22Rv1 (cell line): ENCODE measurements around the gene SNAPIN.

Experiments
- H3K27ac ChIP-seq: fragments of 450-650 bp; 2 replicates; pipeline ENCODE4 v1.5.1; 2017
- ZFX ChIP-seq: fragments of 450-650 bp; IDR thresholded peaks from 2 replicates; pipeline ENCODE4 v1.6.1; 2017; ENCODE audit warnings: antibody characterized with exemption, borderline replicate concordance
- TF ChIP-seq, protein P1 (sequence below): fragments of 450-650 bp; IDR thresholded peaks from 2 replicates; pipeline ENCODE4 v1.5.1; 2017; ENCODE audit warnings: mild to moderate bottlenecking

SNAPIN gene

DNA sequence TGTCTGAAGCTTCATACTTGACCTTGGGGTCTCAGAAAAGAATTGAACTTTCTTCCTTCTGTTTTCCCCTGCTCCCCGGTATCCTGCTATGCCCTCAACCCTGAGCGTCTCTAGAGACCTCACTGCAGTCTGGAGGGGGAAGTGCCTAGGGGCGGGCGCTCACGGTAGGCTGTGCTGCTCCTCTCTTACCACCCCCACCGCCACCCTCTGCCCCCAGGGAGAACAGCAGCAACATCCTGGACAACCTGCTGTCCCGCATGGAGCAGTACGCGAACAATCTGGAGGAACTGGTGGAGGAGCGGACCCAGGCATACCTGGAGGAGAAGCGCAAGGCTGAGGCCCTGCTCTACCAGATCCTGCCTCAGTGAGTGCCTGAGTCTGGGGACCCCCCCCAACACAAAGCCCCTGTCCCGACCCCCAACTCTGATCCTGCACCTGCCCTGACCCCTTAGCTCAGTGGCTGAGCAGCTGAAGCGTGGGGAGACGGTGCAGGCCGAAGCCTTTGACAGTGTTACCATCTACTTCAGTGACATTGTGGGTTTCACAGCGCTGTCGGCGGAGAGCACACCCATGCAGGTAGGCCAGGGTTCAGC is 30.3 kb downstream of the SNAPIN start:
- TF ChIP-seq, protein P1, sequence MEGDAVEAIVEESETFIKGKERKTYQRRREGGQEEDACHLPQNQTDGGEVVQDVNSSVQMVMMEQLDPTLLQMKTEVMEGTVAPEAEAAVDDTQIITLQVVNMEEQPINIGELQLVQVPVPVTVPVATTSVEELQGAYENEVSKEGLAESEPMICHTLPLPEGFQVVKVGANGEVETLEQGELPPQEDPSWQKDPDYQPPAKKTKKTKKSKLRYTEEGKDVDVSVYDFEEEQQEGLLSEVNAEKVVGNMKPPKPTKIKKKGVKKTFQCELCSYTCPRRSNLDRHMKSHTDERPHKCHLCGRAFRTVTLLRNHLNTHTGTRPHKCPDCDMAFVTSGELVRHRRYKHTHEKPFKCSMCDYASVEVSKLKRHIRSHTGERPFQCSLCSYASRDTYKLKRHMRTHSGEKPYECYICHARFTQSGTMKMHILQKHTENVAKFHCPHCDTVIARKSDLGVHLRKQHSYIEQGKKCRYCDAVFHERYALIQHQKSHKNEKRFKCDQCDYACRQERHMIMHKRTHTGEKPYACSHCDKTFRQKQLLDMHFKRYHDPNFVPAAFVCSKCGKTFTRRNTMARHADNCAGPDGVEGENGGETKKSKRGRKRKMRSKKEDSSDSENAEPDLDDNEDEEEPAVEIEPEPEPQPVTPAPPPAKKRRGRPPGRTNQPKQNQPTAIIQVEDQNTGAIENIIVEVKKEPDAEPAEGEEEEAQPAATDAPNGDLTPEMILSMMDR: no peak
- TF ChIP-seq ZFX: no peak
- no peak overlapping the region for H3K27ac ChIP-seq

DNA sequence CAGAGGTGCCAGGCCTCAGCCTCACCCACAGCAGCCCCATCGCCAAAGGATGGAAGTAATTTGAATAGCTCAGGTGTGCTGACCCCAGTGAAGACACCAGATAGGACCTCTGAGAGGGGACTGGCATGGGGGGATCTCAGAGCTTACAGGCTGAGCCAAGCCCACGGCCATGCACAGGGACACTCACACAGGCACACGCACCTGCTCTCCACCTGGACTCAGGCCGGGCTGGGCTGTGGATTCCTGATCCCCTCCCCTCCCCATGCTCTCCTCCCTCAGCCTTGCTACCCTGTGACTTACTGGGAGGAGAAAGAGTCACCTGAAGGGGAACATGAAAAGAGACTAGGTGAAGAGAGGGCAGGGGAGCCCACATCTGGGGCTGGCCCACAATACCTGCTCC is 35.0 kb downstream of the SNAPIN start:
- H3K27ac ChIP-seq: no peak overlapping the region
- no peak for TF ChIP-seq ZFX
- TF ChIP-seq, protein P1: no peak

DNA sequence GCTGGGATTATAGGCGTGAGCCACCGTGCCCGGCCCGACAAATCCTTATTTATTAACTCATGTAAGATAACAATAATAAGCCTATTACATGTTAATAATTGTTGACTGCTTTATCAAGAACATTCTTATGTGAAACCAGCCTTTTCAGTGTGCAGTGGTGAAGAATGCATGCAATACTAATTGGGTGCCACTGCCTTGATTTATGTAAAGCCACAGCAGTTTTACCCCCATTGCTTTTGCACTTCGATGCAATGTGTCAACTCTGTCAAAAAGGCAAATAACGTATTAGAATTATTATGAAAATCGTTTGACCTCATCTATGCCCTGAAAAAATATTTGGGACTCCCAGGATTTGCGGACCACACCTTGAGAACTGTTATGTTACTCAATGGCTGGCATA is 38.2 kb downstream of the SNAPIN start:
- H3K27ac ChIP-seq: no peak overlapping the region
- TF ChIP-seq, protein P1: no peak

DNA sequence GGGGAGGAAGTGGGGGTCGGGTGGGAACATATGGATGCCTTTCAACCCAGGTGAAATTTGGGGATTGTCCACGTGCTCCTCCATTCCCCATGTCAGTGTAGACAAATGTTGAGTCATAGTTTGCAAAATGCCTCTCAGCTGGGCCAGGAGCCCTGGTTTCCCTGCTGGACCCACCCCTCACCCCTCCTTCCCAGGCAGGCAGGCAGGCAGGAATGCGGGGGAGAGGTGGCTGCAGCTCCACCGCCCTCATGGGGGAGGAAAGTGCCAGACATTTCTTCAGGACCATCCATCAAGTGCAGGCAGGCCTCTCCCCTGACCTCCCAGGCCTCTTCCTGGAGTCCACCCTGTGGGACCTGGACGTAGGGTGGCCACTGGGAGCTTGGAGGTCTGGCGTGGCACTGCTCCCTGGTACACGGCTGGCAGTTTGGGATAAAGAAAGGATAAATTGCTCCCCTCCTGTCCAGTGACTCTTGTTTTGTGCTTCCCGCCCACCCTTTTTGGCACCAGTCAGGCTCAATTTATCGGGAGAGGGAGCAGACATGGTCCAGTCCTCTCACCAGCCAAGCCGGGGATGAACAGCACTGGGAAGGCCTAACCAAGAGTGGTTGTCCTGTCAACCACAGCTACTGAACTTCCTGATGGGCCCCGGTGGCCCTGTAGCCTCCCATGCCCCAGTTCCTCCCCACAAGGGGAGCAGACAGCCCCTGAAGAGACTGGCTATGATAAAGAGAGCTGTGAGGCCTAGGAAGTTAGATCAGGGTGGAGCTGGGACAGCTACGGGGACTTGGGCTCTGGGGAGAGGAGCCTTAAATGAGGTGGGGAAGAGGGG is 38.9 kb downstream of the SNAPIN start:
- TF ChIP-seq ZFX: no peak
- TF ChIP-seq, protein P1: no peak
- no peak overlapping the region for H3K27ac ChIP-seq

DNA sequence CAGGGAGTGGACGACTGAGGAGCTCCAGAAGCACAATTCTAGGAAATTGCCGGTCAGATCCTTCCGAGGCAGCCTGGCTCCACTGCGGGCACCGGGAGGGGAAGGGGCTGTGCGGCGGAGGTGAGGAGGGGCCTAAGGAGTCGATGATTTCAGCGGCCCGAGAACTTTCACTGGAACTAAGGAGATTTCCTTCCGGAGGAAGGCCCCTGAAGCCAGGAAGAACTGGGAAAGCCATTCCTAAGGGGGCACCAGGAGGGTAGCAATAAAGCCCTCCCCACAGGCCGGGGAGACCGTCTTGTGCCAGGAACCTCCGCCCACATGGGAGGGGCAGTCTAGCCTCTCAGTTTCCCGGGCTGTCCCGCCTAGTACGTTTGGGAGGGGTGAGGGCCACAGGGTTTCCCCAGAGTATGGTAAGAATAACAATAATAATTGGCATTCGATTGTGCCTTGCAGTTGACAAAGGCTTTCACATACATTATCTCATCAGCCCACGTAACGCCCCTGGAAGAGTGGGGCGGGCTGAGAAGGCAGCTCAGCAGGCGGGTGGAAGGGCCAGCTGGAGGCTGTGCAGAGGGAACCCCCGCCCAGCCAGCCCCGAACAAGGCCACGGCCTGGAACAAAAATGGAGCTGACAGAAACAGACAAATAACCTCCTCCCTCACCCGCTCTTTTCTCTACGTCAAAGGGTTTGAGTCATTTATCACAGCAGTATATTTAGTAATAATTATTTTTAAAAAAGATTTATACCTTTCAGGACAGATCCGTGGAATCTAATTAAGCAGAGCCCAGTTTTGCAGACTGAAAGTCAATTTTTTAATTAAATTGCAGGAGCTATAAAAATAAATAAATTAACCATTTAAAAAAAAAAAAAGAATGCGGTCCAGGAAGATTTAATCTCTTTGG is 39.8 kb downstream of the SNAPIN start:
- no peak overlapping the region for H3K27ac ChIP-seq
- no peak for TF ChIP-seq ZFX
- TF ChIP-seq, protein P1: no peak

DNA sequence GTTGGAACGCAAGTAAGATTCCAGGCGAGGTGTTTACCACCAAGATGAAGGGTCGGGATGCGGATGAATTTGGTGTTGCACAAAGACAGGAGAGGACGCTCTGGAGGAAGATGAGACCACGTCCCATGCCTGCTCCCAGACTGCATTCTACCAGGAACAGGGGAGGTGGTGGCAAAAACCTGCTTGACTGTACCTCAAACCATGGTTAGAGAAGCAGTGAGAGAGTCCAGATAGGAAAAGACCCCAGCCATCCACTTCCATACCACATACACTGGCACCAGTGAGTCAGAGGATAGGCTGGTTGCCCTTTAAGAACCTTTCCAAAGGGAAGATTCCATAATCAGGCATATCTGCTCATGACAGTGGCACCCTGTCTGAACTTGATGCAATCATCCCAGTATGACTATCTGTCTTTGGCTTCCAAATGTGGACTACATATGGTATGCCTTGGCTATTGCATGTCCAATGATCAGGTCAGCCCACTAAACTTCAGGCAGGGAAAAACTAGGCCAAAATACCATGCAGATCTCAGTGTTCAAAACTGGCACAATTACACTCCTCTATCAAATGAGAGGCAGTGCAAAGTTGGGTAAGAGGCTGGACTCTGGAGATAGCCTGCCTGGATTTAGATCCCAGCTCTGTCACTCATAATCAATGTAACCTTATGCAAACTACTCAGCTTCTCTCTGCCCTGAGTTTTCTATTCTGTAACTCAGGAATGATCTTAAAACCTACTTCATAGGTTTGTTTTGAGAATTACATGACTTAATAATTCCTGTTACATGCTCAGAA is 40.6 kb downstream of the SNAPIN start:
- no peak overlapping the region for H3K27ac ChIP-seq
- TF ChIP-seq, protein P1: no peak
- no peak for TF ChIP-seq ZFX
